Measurements from ENCODE around the gene IKZF2.

- TF ChIP-seq POLR2A (IDR thresholded peaks at IDR 0.05) (no peak), CTCF (IDR thresholded peaks at IDR 0.05) (no peak), EP300 (IDR thresholded peaks at IDR 0.05) (no peak)
Observed at GRCh38 chr2:212956665-212957607, 194.5 kb downstream of the IKZF2 start.
